MM.1S (cell line): ENCODE measurements around the gene NLGN1.

Experiments
- EZH2 ChIP-seq: fragments of 300-600 bp; sonication (generic); optimal IDR thresholded peaks from 2 replicates; pipeline ENCODE3; 2017; ENCODE audit warnings: low read depth, mild to moderate bottlenecking, antibody characterized with exemption, low read length, mixed read lengths
- EZH2phosphoT487 ChIP-seq: fragments of 300-600 bp; sonication (generic); IDR thresholded peaks from 2 replicates; pipeline ENCODE4 v1.6.1; 2018; ENCODE audit warnings: antibody characterized with exemption, low read length
- TF ChIP-seq, protein P1 (sequence below): fragments of 300-600 bp; sonication (generic); IDR thresholded peaks from 2 replicates; pipeline ENCODE4 v1.5.1; 2016; ENCODE audit warnings: antibody characterized with exemption, low read length, mixed read lengths

DNA sequence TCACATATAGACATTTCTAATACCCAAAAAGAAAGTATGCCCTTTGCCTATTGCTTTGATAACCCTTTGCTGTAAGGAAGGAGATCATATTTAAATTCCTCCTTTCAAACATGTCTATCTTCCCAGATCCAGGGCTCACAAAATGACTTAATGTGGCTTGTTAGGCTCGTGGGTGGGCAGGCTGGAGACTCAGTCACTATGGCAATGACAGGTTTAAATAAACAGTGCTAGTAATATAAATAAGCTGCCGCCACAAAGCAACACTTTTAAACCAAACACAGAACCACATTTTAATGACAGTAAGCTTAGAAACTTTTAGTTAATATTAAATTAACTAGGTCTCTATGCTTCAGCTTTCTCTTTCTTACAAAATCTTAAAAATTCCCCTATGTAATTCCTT, 845.6 kb downstream of the NLGN1 start:
- TF ChIP-seq EZH2 (no peak), EZH2phosphoT487 (no peak)
- TF ChIP-seq, protein P1, sequence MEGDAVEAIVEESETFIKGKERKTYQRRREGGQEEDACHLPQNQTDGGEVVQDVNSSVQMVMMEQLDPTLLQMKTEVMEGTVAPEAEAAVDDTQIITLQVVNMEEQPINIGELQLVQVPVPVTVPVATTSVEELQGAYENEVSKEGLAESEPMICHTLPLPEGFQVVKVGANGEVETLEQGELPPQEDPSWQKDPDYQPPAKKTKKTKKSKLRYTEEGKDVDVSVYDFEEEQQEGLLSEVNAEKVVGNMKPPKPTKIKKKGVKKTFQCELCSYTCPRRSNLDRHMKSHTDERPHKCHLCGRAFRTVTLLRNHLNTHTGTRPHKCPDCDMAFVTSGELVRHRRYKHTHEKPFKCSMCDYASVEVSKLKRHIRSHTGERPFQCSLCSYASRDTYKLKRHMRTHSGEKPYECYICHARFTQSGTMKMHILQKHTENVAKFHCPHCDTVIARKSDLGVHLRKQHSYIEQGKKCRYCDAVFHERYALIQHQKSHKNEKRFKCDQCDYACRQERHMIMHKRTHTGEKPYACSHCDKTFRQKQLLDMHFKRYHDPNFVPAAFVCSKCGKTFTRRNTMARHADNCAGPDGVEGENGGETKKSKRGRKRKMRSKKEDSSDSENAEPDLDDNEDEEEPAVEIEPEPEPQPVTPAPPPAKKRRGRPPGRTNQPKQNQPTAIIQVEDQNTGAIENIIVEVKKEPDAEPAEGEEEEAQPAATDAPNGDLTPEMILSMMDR, result no peak
